ENCODE results near the gene LINS1.

DNA sequence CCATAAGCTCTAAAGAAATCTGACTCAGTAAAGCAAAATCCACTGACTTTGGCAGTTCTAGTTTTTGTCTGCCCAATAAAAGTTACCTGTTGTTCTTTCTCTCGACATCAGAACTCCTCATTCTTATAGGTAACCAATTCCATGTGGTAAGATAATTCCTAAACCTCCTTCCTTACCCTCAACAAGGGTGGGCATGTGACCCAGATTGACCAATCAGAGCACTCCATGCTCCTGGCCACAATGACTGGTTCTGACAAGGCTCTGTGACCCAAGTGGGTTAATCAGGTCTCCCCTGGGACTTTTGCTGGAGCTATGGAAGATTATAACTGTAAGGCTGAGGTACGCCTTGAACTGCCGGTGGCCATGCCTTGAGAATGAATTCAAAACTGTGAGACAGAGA is 31.7 kb downstream of the LINS1 start:
- TF ChIP-seq, protein P1, sequence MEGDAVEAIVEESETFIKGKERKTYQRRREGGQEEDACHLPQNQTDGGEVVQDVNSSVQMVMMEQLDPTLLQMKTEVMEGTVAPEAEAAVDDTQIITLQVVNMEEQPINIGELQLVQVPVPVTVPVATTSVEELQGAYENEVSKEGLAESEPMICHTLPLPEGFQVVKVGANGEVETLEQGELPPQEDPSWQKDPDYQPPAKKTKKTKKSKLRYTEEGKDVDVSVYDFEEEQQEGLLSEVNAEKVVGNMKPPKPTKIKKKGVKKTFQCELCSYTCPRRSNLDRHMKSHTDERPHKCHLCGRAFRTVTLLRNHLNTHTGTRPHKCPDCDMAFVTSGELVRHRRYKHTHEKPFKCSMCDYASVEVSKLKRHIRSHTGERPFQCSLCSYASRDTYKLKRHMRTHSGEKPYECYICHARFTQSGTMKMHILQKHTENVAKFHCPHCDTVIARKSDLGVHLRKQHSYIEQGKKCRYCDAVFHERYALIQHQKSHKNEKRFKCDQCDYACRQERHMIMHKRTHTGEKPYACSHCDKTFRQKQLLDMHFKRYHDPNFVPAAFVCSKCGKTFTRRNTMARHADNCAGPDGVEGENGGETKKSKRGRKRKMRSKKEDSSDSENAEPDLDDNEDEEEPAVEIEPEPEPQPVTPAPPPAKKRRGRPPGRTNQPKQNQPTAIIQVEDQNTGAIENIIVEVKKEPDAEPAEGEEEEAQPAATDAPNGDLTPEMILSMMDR (IDR thresholded peaks at IDR 0.05), result no peak
- TF ChIP-seq POLR2A (IDR thresholded peaks at IDR 0.05), result no peak
